Measurements from ENCODE around the gene PSMD1.

Gene PSMD1

GRCh38 chr2:231036131-231036530 lies 20.5 kb upstream of the PSMD1 start:
- DNase-seq = no peak

- no peak for DNase-seq
Measured at GRCh38 chr2:231036578-231037106, 20.0 kb upstream of the PSMD1 start.

GRCh38 chr2:231037202-231037730 lies 19.4 kb upstream of the PSMD1 start, which contains the start of gene C2orf72:
C2orf72 (plus strand) TSS chr2:231037523; CDS start chr2:231037566, 43 bp downstream.
- peak; percentile 23 for DNase-seq

DNA sequence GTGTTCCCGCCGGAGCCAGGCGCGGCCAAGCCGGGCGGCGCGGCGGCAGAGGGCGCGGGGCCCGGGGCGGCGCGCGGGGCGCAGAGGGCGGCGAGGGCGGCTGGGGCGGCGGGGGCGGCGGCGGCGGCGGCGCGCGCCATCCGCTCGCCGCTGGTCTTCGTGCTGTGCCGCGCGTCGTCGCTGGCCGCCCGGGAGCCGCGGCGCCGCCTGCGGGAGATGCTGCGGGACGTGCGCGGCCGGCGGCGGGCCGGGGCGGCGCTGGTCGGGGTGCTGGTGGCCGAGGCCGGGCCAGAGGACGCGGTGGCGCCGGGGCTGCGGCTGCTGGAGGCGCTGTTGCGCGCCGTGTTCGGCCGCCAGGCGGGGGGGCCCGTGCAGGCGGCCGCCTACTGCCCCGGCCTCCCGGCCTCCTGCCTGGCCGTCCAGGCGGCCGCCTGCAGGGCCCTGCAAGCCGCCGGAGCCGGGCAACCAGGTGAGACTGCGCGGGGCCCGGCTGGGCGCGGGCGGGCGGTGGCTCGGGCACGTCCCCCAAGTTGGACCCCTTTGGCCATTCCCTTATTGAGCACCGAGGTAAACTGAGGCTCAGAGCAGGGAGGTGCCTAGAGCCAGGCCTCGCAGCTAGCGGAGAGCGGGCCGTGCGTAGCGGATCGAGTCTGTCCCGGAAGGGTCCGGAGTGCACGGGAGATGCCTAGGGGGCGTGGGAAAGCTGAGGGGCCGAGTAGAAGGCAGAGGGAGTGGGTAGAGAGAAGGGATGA lies 18.8 kb upstream of the PSMD1 start:
- DNase-seq = no peak

- no peak for DNase-seq
Measured at GRCh38 chr2:231038483-231039293, 18.0 kb upstream of the PSMD1 start.

DNA sequence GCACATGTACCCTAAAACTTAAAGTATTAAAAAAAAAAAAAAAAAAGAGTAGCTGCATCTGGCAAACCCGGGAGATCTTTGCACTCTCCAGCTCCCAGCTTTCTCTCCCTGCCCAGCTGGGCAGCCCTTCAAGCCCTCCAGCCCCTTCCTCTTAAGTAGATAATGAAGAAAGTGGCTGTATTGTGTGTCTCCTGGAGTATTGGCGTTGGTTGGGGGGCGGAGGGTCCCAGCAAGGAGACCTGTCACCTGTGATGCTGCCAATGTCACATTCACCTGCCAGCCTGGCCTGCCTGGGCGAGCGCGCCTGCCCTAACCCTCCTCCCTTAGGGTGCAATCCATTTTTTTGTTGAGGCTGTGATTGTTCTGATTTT lies 17.4 kb upstream of the PSMD1 start:
- no peak for DNase-seq

DNA sequence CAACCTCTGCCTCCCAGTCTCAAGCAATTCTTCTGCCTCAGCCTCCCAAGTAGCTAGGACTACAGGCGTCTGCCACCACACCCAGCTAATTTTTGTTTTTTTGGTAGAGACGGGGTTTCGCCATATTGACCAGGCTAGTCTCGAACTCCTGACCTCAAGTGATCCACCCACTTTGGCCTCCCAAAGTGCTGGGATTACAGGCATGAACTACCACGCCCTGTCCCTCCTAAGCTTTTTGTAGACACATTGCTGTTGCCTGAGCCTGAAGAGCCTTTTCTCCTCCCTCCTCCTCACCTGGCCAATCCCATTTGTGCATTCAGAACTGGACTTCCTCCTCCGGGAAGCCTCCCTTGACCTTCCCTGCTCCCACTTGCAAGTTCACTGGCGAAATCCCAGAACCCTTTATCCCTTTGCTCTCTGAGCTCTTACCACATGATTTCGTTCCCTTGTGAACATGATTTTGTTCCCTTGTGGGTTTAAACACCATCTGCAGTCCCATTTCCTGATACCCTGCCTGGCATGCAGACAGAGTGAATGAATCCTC lies 16.8 kb upstream of the PSMD1 start:
- DNase-seq = no peak

- no peak for DNase-seq
Measured at GRCh38 chr2:231041061-231041689, 15.5 kb upstream of the PSMD1 start.

- DNase-seq = no peak
Measured at GRCh38 chr2:231043796-231044195, 12.9 kb upstream of the PSMD1 start.

DNA sequence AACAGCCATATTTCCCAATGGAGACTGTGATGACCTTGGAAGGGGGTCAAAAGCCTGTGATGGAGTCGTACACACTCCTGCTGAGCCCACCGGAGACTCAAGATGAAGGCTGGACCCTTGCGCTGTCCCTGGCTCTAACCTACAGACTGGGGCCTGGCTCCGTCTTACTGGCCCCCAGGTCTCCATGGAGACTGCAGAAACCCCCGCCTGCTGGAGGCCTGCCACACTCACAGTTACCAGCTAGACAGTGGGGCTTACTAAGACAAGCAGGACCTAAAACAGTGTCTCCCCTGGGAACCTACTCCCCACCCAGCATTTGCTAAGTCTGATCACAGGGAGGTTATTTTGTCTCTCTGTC lies 9.8 kb upstream of the PSMD1 start:
- no peak for DNase-seq

- no peak for DNase-seq
Measured at GRCh38 chr2:231047274-231047922, 9.3 kb upstream of the PSMD1 start.

DNA sequence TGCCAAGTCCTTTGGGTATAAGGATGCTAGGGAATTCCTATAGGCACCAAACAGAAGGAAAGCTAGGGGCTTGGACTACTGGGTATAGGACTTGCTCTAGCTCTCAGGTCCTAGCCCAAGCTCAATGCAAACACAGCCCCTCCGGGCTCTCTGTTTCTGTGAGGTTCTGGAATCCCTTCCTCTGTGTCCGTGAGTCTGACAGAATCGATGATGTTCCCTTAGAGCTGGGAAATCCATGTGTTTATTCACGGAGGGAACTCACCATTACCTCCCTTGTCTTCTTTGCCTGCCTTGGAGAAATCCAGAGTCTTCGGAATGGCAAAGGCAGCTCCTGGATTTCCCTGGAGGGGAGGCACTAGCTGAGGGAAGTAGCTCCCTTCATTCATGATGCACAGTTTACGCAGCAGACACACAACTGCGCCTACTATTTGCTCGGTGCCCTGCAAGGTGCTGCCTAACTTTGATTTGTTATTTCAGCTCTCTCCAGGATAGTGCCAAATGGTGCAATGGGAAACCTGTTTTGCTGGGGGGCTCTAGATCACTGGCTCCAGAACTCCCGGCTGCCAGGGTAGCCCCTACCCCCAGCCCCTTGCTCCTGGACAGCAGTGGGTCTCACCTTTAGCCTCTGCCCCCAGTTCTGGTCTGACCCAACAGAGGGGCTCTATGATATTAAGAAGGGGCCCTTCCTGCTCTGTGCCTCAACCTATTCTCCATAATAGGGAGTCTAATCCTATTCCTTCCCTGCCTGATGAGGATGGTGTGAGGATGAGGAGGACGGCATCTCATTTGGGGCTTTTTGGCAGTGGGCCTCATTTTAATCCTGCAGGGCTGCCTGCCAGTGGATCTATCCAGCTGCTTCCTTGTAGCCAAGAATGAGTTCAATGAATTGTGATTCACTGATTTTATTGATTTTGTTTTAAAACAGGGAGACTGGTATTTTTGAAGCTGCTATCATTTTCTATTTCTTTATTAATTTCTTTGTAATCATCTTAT lies 8.4 kb upstream of the PSMD1 start:
- no peak for DNase-seq

DNA sequence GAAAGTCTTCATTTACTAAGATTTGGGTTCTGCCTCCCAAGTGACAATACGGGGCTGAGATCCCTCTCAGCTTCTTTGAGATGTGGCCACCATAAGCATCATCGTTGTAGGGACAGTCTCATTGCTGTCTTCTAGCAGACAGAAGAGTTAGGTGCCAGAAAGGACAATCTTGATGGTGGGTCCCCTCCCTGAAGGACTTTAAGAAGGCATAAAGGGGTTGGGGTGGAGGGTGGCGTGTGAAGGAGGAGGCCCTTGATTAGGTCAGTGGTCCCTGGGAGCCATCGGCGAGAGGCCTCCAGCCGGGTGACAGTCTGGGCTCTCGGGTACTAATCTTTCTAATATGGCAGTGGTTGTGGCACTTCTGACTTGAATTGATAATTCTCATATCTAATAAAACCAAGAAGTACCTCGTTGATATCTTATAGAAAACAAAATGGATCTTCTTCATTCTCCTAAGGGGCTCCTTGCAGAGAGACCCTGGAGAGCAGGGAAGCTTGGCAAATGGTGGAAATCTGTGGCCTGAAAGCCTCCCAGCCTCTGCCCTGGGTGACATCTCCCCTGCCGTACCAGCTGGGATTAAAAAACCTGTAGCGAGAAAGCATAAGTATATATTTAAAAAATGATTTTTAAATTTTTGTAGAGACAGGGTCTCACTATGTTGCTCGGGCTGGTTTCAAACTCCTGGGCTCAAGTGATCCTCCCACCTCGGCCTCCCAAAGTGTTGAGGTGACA lies 7.2 kb upstream of the PSMD1 start:
- DNase-seq = no peak

GRCh38 chr2:231050018-231050901 lies 6.4 kb upstream of the PSMD1 start:
- DNase-seq = no peak

GRCh38 chr2:231051116-231051515 lies 5.6 kb upstream of the PSMD1 start:
- DNase-seq = no peak

DNA sequence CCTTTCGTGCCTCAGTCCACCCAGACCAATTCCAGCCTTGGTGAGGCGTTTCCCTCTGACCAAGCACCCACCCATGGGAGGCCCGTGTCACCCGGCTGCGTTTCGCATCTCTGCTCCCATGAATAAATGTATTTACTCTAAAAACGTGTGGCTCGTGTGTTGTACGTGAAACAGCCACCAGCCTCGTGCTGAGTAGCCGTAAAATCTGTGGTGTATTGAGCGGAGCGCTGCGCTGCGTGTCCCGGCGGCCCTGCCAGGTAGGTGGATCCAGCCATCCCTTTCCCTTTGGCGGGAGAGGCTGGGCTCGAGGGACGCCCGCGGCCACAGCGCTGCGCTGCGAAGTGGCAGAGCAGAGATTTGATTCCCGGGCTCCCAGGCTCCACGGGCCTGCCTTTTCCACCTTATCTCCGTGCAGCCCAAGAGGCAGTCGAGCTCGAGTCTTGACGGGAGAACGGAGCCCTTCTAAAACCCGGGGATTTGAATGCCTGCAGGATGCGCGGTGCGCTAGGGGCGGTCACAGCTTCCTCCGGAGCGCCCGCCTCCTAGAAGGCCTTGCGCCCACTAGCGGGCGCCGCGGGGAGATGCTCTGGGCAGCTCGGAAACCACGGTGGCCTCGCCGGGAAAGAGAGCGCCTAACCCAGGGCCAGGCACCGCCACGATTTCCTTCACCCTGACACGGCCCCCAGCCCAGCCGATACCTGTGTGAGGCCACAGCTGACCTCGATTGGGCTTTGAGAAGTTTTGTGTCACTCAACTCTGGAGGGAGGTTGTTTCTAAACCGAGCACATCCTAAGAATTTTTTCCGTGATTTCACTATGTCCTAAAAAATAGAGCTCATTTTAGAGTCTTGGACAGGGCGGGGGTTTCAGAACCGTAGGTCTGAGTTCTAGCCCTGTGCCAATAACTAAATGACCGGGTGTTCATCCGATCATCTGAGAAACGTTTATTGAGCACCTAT lies 3.9 kb upstream of the PSMD1 start:
- peak; percentile 74 for DNase-seq

DNA sequence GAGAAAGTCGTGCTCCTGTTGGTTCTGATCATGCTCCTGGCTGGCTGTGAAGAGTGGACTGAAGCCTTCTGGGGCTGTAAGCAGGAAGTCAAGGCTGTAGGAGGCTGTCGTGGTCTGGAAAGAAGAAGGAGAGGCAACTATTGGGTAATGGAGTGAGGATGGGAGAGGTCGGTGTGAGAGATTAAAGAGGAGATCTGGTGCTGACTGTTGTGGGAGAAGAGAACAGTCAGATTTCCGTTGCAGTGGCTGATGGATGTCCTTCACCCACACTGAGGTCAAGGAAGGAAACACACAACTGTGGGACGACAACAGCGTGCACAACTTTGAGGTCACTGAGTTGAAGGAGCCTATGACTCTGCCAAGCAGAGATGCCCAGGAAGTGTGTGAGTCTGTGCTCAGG lies 2.8 kb upstream of the PSMD1 start:
- no peak for DNase-seq

GRCh38 chr2:231057590-231057989 lies 923 bp downstream of the PSMD1 start:
- DNase-seq = no peak
